Ectodermal cell (in vitro differentiated cells): ENCODE measurements around the gene DGKI.

Experiments used
- H3K27ac ChIP-seq: 2 replicates; pipeline ENCODE4 v1.7.0; 2013; ENCODE audit warnings: mild to moderate bottlenecking, low read depth, low read length; ENCODE audit not compliant: insufficient read depth, poor library complexity, severe bottlenecking
- H3K27me3 ChIP-seq: 2 replicates; pipeline ENCODE4 v1.7.0; 2013; ENCODE audit warnings: mild to moderate bottlenecking, low read length; ENCODE audit not compliant: insufficient read depth, control insufficient read depth, poor library complexity, severe bottlenecking
- H3K36me3 ChIP-seq: one replicate; pipeline ENCODE4 v1.7.0; 2013; ENCODE audit warnings: low read length; ENCODE audit not compliant: control insufficient read depth, insufficient read depth
- H3K4me1 ChIP-seq: one replicate; pipeline ENCODE4 v1.7.0; 2013; ENCODE audit warnings: low read length; ENCODE audit not compliant: control insufficient read depth, insufficient read depth
- H3K4me3 ChIP-seq: 2 replicates; pipeline ENCODE4 v1.7.0; 2013; ENCODE audit warnings: low read depth, low read length, control low read depth; ENCODE audit not compliant: insufficient read depth
- H3K9me3 ChIP-seq: 2 replicates; pipeline ENCODE4 v1.7.0; 2013; ENCODE audit warnings: mild to moderate bottlenecking, low read length, moderate library complexity; ENCODE audit not compliant: control insufficient read depth
- WGBS, 2 experiments: methylation state at CpG; one replicate each; pipeline ENCODE4 v1.1.7; 2013; ENCODE audit warnings: missing lambda C conversion rate in 2 of 2; 5-methylcytosine and 5-hydroxymethylcytosine counted together

Gene DGKI

GRCh38 chr7:137513091-137513490 is 333.7 kb downstream of the DGKI start:
- Histone ChIP-seq H3K9me3 (no peaks in the 10 kb centered on the region), H3K27me3 (no peaks in the 10 kb centered on the region), H3K27ac (no peak overlapping the region), H3K36me3 (no peaks in the 10 kb centered on the region), H3K4me1 (no peaks in the 10 kb centered on the region), H3K4me3 (no peak overlapping the region)
- WGBS, 2 experiments = 90 to 91% methylated on average over 2 of the region's 2 CpGs

- no peaks in the 10 kb centered on the region for H3K27me3 ChIP-seq
- H3K4me3 ChIP-seq = no peak overlapping the region
- no peaks in the 10 kb centered on the region for H3K4me1 ChIP-seq
- no peaks in the 10 kb centered on the region for H3K9me3 ChIP-seq
- no peak overlapping the region for H3K27ac ChIP-seq
- H3K36me3 ChIP-seq = no peaks in the 10 kb centered on the region
- WGBS, 2 experiments = 97% methylated on average over 2 of the region's 2 CpGs
These were observed 339.7 kb downstream of the DGKI start for GRCh38 chr7:137507096-137507495.

GRCh38 chr7:137506031-137506430 is 340.7 kb downstream of the DGKI start:
- no peak overlapping the region for H3K27ac ChIP-seq
- no peaks in the 10 kb centered on the region for H3K27me3 ChIP-seq
- WGBS, 2 experiments = 94 to 97% methylated on average over 3 of the region's 3 CpGs
- no peaks in the 10 kb centered on the region for H3K9me3 ChIP-seq
- H3K4me3 ChIP-seq = no peak overlapping the region
- H3K36me3 ChIP-seq = no peaks in the 10 kb centered on the region
- no peaks in the 10 kb centered on the region for H3K4me1 ChIP-seq

- Histone ChIP-seq H3K4me1 (no peaks in the 10 kb centered on the region), H3K4me3 (no peak overlapping the region), H3K27ac (no peak overlapping the region), H3K9me3 (no peaks in the 10 kb centered on the region), H3K27me3 (no peaks in the 10 kb centered on the region), H3K36me3 (no peaks in the 10 kb centered on the region)
- 90 to 93% methylated on average over 2 of the region's 2 CpGs for WGBS, 2 experiments
These were observed 345.2 kb downstream of the DGKI start for GRCh38 chr7:137501562-137501961.

- no peaks in the 10 kb centered on the region for H3K27me3 ChIP-seq
- no peak overlapping the region for H3K27ac ChIP-seq
- H3K4me3 ChIP-seq = no peak overlapping the region
- no peaks in the 10 kb centered on the region for H3K9me3 ChIP-seq
- WGBS, 2 experiments = 93 to 96% methylated on average over 6 of the region's 6 CpGs
- H3K36me3 ChIP-seq = no peaks in the 10 kb centered on the region
- peaks cover 5% of the 10 kb centered on the region for H3K4me1 ChIP-seq
These were observed 353.9 kb downstream of the DGKI start for GRCh38 chr7:137492889-137493288.

GRCh38 chr7:137489880-137490279 is 356.9 kb downstream of the DGKI start:
- no peaks in the 10 kb centered on the region for H3K36me3 ChIP-seq
- H3K4me1 ChIP-seq = peaks cover 5% of the 10 kb centered on the region
- no peak overlapping the region for H3K27ac ChIP-seq
- no peak overlapping the region for H3K4me3 ChIP-seq
- H3K27me3 ChIP-seq = no peaks in the 10 kb centered on the region
- WGBS, 2 experiments = 93% methylated on average over 2 of the region's 2 CpGs; no CpG with 5 or more reads in 1 of the 2 experiments
- no peaks in the 10 kb centered on the region for H3K9me3 ChIP-seq

- no peaks in the 10 kb centered on the region for H3K36me3 ChIP-seq
- H3K9me3 ChIP-seq = no peaks in the 10 kb centered on the region
- peaks cover 9% of the 10 kb centered on the region for H3K4me1 ChIP-seq
- H3K27me3 ChIP-seq = no peaks in the 10 kb centered on the region
- no peak overlapping the region for H3K27ac ChIP-seq
- H3K4me3 ChIP-seq = no peak overlapping the region
- 97 to 100% methylated on average over 1 of the region's 1 CpG for WGBS, 2 experiments
These were observed 358.7 kb downstream of the DGKI start for GRCh38 chr7:137488038-137488437.

GRCh38 chr7:137485818-137486217 is 361.0 kb downstream of the DGKI start:
- Histone ChIP-seq H3K4me1 (peaks cover 3% of the 10 kb centered on the region), H3K4me3 (no peak overlapping the region), H3K9me3 (no peaks in the 10 kb centered on the region), H3K27me3 (no peaks in the 10 kb centered on the region), H3K36me3 (no peaks in the 10 kb centered on the region), H3K27ac (no peak overlapping the region)
- WGBS, 2 experiments = 71 to 84% methylated on average over 1 to 2 of the region's 2 CpGs

GRCh38 chr7:137484326-137484725 is 362.4 kb downstream of the DGKI start:
- no peak overlapping the region for H3K4me3 ChIP-seq
- no peaks in the 10 kb centered on the region for H3K36me3 ChIP-seq
- 36 to 43% methylated on average over 1 of the region's 1 CpG for WGBS, 2 experiments
- no peaks in the 10 kb centered on the region for H3K27me3 ChIP-seq
- peaks cover 3% of the 10 kb centered on the region for H3K4me1 ChIP-seq
- H3K9me3 ChIP-seq = no peaks in the 10 kb centered on the region
- no peak overlapping the region for H3K27ac ChIP-seq

- WGBS, 2 experiments = 91 to 94% methylated on average over 4 of the region's 4 CpGs
- H3K4me3 ChIP-seq = no peak overlapping the region
- peaks cover 3% of the 10 kb centered on the region for H3K4me1 ChIP-seq
These were observed 364.3 kb downstream of the DGKI start for GRCh38 chr7:137482466-137482865.

GRCh38 chr7:137480824-137481365 is 365.9 kb downstream of the DGKI start:
- 87% methylated on average over 3 of the region's 3 CpGs for WGBS, 2 experiments
- no peaks in the 10 kb centered on the region for H3K9me3 ChIP-seq

More at GRCh38 chr7:137482466-137482865, 364.3 kb downstream of the DGKI start:
- Histone ChIP-seq H3K9me3 (no peaks in the 10 kb centered on the region), H3K36me3 (no peaks in the 10 kb centered on the region), H3K27ac (no peak overlapping the region), H3K27me3 (no peaks in the 10 kb centered on the region)

More at GRCh38 chr7:137480824-137481365, 365.9 kb downstream of the DGKI start:
- H3K27me3 ChIP-seq = no peaks in the 10 kb centered on the region
- no peak overlapping the region for H3K27ac ChIP-seq
- H3K4me1 ChIP-seq = peaks cover 3% of the 10 kb centered on the region
- H3K4me3 ChIP-seq = no peak overlapping the region
- H3K36me3 ChIP-seq = no peaks in the 10 kb centered on the region
